GM23338 (cell line): ENCODE measurements around the gene RNASET2. TPM values are rescaled to one million over a fixed set of nuclear protein-coding genes. Genes with fewer than 3 reads are reported as not detected.

Experiments used
- ATAC-seq: fragments of 200-7000 bp; cut with Tn5 transposase; 3 replicates; pipeline ENCODE4 v1.9.1; 2020
- DNase-seq: peaks from one replicate; pipeline ENCODE4 v3.0.0-alpha.2; 2015; ENCODE audit warnings: low spot score
- H2AFZ ChIP-seq: fragments of 200-600 bp; sonication (generic); 2 replicates; pipeline ENCODE4 v1.8.0; 2016; ENCODE audit warnings: antibody characterized with exemption, mild to moderate bottlenecking, moderate library complexity
- H3F3A ChIP-seq: fragments of 200-600 bp; sonication (generic); replicated peaks from 2 replicates; pipeline ENCODE4 v1.8.0; 2017; ENCODE audit warnings: antibody characterized with exemption, mixed run types, low read depth
- H3K27ac ChIP-seq: fragments of 200-600 bp; sonication (generic); 2 replicates; pipeline ENCODE4 v1.6.1; 2016; ENCODE audit warnings: low read depth
- H3K27me3 ChIP-seq: fragments of 200-600 bp; sonication (generic); 2 replicates; pipeline ENCODE4 v1.8.0; 2016; ENCODE audit warnings: mild to moderate bottlenecking, mixed run types, moderate library complexity; ENCODE audit not compliant: insufficient read depth
- H3K36me3 ChIP-seq: fragments of 200-600 bp; sonication (generic); 2 replicates; pipeline ENCODE4 v1.8.0; 2016; ENCODE audit warnings: mild to moderate bottlenecking; ENCODE audit not compliant: insufficient read depth
- H3K4me1 ChIP-seq: fragments of 200-600 bp; sonication (generic); 2 replicates; pipeline ENCODE4 v1.8.0; 2016; ENCODE audit warnings: mild to moderate bottlenecking, moderate library complexity; ENCODE audit not compliant: insufficient read depth
- H3K4me2 ChIP-seq: fragments of 200-600 bp; sonication (generic); 2 replicates; pipeline ENCODE4 v1.7.1; 2017; ENCODE audit warnings: mixed run types
- H3K4me3 ChIP-seq: fragments of 200-600 bp; sonication (generic); 2 replicates; pipeline ENCODE4 v1.6.1; 2016; ENCODE audit warnings: mixed run types
- H3K79me2 ChIP-seq: fragments of 200-600 bp; sonication (generic); replicated peaks from 2 replicates; pipeline ENCODE4 v1.8.0; 2017; ENCODE audit warnings: mild to moderate bottlenecking; ENCODE audit not compliant: insufficient read depth
- H3K9me2 ChIP-seq: fragments of 200-600 bp; sonication (generic); 2 replicates; pipeline ENCODE4 v1.8.0; 2017; ENCODE audit not compliant: insufficient read depth
- H4K20me1 ChIP-seq: fragments of 200-600 bp; sonication (generic); replicated peaks from 2 replicates; pipeline ENCODE4 v1.8.0; 2017; ENCODE audit warnings: mild to moderate bottlenecking; ENCODE audit not compliant: insufficient read depth
- H3K27ac Mint-ChIP-seq: 2 replicates; pipeline ENCODE4 v1.8.0; 2020; ENCODE audit warnings: inconsistent platforms, mild to moderate bottlenecking, moderate library complexity, mixed read lengths
- H3K27me3 Mint-ChIP-seq: 3 replicates; pipeline ENCODE4 v1.8.0; 2022; ENCODE audit warnings: low read depth, mild to moderate bottlenecking, moderate library complexity, mixed read lengths, inconsistent platforms; ENCODE audit not compliant: insufficient read depth, poor library complexity
- H3K36me3 Mint-ChIP-seq: 3 replicates; pipeline ENCODE4 v1.8.0; 2021; ENCODE audit warnings: low read depth, mild to moderate bottlenecking, inconsistent platforms, moderate library complexity, mixed read lengths
- H3K4me1 Mint-ChIP-seq: 3 replicates; pipeline ENCODE4 v1.8.0; 2020; ENCODE audit warnings: mild to moderate bottlenecking, inconsistent platforms, mixed read lengths
- H3K4me3 Mint-ChIP-seq: 3 replicates; pipeline ENCODE4 v1.8.0; 2021; ENCODE audit warnings: moderate library complexity, mild to moderate bottlenecking, inconsistent platforms, mixed read lengths
- H3K9me3 Mint-ChIP-seq: 3 replicates; pipeline ENCODE4 v1.8.0; 2020; ENCODE audit warnings: moderate library complexity, mild to moderate bottlenecking, inconsistent platforms, mixed read lengths
- CREB1 ChIP-seq: fragments of 250-450 bp; sonication (Bioruptor Pico); IDR thresholded peaks from 2 replicates; pipeline ENCODE4 v1.5.0; 2020; ENCODE audit warnings: low read depth, mild to moderate bottlenecking, moderate library complexity
- EZH2 ChIP-seq: fragments of 200-600 bp; sonication (generic); IDR thresholded peaks from one replicate; pipeline ENCODE4 v1.8.0; 2017; ENCODE audit warnings: antibody characterized with exemption, mild to moderate bottlenecking, low read depth; ENCODE audit not compliant: unreplicated experiment
- EZH2phosphoT487 ChIP-seq: fragments of 200-600 bp; sonication (generic); IDR thresholded peaks from one replicate; pipeline ENCODE4 v1.8.1; 2018; ENCODE audit warnings: antibody characterized with exemption; ENCODE audit not compliant: unreplicated experiment
- JUNB ChIP-seq: IDR thresholded peaks from one replicate; pipeline ENCODE4 v1.6.1; 2016; ENCODE audit warnings: antibody characterized with exemption; ENCODE audit not compliant: unreplicated experiment
- NANOG ChIP-seq: IDR thresholded peaks from 2 replicates; pipeline ENCODE4 v1.6.1; 2016; ENCODE audit warnings: antibody characterized with exemption, borderline replicate concordance
- POLR2AphosphoS5 ChIP-seq: IDR thresholded peaks from 2 replicates; pipeline ENCODE4 v1.6.1; 2016; ENCODE audit warnings: antibody characterized with exemption, low read depth
- STAT1 ChIP-seq: IDR thresholded peaks from one replicate; pipeline ENCODE4 v1.6.1; 2016; ENCODE audit warnings: antibody characterized with exemption; ENCODE audit not compliant: unreplicated experiment
- ZNF114 ChIP-seq: fragments of 250-450 bp; sonication (Bioruptor Pico); IDR thresholded peaks from 2 replicates; pipeline ENCODE4 v1.5.0; 2020; ENCODE audit warnings: mild to moderate bottlenecking, moderate library complexity
- ZNF331 ChIP-seq: fragments of 250-450 bp; sonication (Bioruptor Pico); IDR thresholded peaks from 2 replicates; pipeline ENCODE4 v1.5.0; 2020; ENCODE audit warnings: low read depth, mild to moderate bottlenecking, moderate library complexity
- ZNF462 ChIP-seq: fragments of 250-450 bp; sonication (Bioruptor Pico); IDR thresholded peaks from 2 replicates; pipeline ENCODE4 v1.5.0; 2020; ENCODE audit warnings: mild to moderate bottlenecking, moderate library complexity
- polyA plus RNA-seq: library from polyadenylated mRNA; unstranded; fragments of >200 nt; fragmentation: Nextera tagmentation; extraction: Ambion mirVana; gene quantifications from 2 replicates; pipeline ENCODE4 v1.2.1, GENCODE V29; 2016
- total RNA-seq: library from RNA; depleted of rRNA; stranded (reverse); fragments of >200 nt; shearing (Covaris generic); gene quantifications from 2 replicates; pipeline ENCODE4 v1.2.3, GENCODE V29; 2014
- TF ChIP-seq, protein P1 (sequence below), 2 experiments: fragments of 200-600 bp in 1 of 2; sonication (generic) in 1 of 2; conservative IDR thresholded peaks; 2 replicates each; pipeline versions ENCODE4 v1.5.1 to v1.6.1; 2016 to 2017; ENCODE audit warnings: antibody characterized with exemption in 2 of 2, low read depth in 2 of 2, mild to moderate bottlenecking in 2 of 2, moderate library complexity in 1 of 2
- TF ChIP-seq, protein P2 (sequence below): IDR thresholded peaks from one replicate; pipeline ENCODE4 v1.6.1; 2018; ENCODE audit warnings: antibody characterized with exemption; ENCODE audit not compliant: unreplicated experiment
- TF ChIP-seq, protein P3 (sequence below): IDR thresholded peaks from 2 replicates; pipeline ENCODE4 v1.6.1; 2016; ENCODE audit warnings: antibody characterized with exemption

Gene RNASET2
- total and polyA plus RNA-seq, 2 experiments from 2014 or later = 40.5 to 62.8 TPM

- Mint-ChIP-seq H3K9me3 (peaks cover 4% of the 10 kb centered on the region), H3K27me3 (no peaks in the 10 kb centered on the region), H3K36me3 (peaks cover 46% of the 10 kb centered on the region), H3K27ac (no peak overlapping the region; the same call in 1 of the 2 replicates), H3K4me1 (peaks cover 30% of the 10 kb centered on the region), H3K4me3 (no peak overlapping the region)
- no peaks in the 10 kb centered on the region for H3K27me3 ChIP-seq
- H3K36me3 ChIP-seq = no peaks in the 10 kb centered on the region
- 0 out of 2 replicates have a peak, but pooled peaks cover 8% of the 10 kb centered on the region for H3K9me2 ChIP-seq
- DNase-seq = no peak
- no peaks in the 10 kb centered on the region for H3F3A ChIP-seq
- peaks cover 53% of the 10 kb centered on the region for H3K79me2 ChIP-seq
- no peak overlapping the region for H2AFZ ChIP-seq
- H4K20me1 ChIP-seq = peaks cover 3% of the 10 kb centered on the region
- H3K4me3 ChIP-seq = no peak overlapping the region
- ATAC-seq = no peak
- peaks cover 26% of the 10 kb centered on the region for H3K4me1 ChIP-seq
- TF ChIP-seq JUNB (no peak), POLR2AphosphoS5 (no peak), EZH2 (no peak), NANOG (no peak), EZH2phosphoT487 (no peak), ZNF331 (CRISPR knock-in tag) (no peak), ZNF114 (no peak), CREB1 (CRISPR knock-in tag) (no peak), STAT1 (no peak), ZNF462 (CRISPR knock-in tag) (no peak)
- TF ChIP-seq, protein P1, sequence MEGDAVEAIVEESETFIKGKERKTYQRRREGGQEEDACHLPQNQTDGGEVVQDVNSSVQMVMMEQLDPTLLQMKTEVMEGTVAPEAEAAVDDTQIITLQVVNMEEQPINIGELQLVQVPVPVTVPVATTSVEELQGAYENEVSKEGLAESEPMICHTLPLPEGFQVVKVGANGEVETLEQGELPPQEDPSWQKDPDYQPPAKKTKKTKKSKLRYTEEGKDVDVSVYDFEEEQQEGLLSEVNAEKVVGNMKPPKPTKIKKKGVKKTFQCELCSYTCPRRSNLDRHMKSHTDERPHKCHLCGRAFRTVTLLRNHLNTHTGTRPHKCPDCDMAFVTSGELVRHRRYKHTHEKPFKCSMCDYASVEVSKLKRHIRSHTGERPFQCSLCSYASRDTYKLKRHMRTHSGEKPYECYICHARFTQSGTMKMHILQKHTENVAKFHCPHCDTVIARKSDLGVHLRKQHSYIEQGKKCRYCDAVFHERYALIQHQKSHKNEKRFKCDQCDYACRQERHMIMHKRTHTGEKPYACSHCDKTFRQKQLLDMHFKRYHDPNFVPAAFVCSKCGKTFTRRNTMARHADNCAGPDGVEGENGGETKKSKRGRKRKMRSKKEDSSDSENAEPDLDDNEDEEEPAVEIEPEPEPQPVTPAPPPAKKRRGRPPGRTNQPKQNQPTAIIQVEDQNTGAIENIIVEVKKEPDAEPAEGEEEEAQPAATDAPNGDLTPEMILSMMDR (conservative IDR thresholded peaks at IDR 0.05; ENCODE audit: low read depth in 2 of 2) = no peak
- TF ChIP-seq, protein P2, sequence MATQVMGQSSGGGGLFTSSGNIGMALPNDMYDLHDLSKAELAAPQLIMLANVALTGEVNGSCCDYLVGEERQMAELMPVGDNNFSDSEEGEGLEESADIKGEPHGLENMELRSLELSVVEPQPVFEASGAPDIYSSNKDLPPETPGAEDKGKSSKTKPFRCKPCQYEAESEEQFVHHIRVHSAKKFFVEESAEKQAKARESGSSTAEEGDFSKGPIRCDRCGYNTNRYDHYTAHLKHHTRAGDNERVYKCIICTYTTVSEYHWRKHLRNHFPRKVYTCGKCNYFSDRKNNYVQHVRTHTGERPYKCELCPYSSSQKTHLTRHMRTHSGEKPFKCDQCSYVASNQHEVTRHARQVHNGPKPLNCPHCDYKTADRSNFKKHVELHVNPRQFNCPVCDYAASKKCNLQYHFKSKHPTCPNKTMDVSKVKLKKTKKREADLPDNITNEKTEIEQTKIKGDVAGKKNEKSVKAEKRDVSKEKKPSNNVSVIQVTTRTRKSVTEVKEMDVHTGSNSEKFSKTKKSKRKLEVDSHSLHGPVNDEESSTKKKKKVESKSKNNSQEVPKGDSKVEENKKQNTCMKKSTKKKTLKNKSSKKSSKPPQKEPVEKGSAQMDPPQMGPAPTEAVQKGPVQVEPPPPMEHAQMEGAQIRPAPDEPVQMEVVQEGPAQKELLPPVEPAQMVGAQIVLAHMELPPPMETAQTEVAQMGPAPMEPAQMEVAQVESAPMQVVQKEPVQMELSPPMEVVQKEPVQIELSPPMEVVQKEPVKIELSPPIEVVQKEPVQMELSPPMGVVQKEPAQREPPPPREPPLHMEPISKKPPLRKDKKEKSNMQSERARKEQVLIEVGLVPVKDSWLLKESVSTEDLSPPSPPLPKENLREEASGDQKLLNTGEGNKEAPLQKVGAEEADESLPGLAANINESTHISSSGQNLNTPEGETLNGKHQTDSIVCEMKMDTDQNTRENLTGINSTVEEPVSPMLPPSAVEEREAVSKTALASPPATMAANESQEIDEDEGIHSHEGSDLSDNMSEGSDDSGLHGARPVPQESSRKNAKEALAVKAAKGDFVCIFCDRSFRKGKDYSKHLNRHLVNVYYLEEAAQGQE = no peak
- TF ChIP-seq, protein P3, sequence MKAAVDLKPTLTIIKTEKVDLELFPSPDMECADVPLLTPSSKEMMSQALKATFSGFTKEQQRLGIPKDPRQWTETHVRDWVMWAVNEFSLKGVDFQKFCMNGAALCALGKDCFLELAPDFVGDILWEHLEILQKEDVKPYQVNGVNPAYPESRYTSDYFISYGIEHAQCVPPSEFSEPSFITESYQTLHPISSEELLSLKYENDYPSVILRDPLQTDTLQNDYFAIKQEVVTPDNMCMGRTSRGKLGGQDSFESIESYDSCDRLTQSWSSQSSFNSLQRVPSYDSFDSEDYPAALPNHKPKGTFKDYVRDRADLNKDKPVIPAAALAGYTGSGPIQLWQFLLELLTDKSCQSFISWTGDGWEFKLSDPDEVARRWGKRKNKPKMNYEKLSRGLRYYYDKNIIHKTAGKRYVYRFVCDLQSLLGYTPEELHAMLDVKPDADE = no peak
- peak overlapping the region; percentile 42; the same call in 1 of the 2 replicates for H3K4me2 ChIP-seq
- H3K27ac ChIP-seq = no peak overlapping the region
These were observed 31.6 kb upstream of the RNASET2 start for GRCh38 chr6:166987930-166988329.
